Upper lobe of left lung (tissue), 6 donors: ENCODE results near the gene LRBA. TPM values are rescaled to one million over a fixed set of nuclear protein-coding genes. Genes with fewer than 3 reads are reported as not detected.

Source experiments
- ATAC-seq, 2 donors: fragments of 200-7000 bp; cut with Tn5 transposase; one replicate each; pipeline ENCODE4 v1.9.1; 2022; ENCODE audit warnings: mild to moderate bottlenecking in 2 of 2, moderate library complexity in 2 of 2; ENCODE audit not compliant: low FRiP score in 2 of 2
- DNase-seq, 2 donors: peaks; one replicate each; pipeline ENCODE4 v3.0.0-alpha.2; 2019 to 2020
- H3K27ac ChIP-seq, 4 donors: fragments of 200-600 bp; sonication (generic); one replicate each; pipeline ENCODE4 v1.5.1; 2016 to 2019
- H3K27me3 ChIP-seq, 4 donors: fragments of 200-600 bp; sonication (generic); one replicate each; pipeline ENCODE4 v1.5.1; 2017 to 2019
- H3K36me3 ChIP-seq, 4 donors: fragments of 200-600 bp; sonication (generic); one replicate each; pipeline ENCODE4 v1.5.1; 2016 to 2019
- H3K4me1 ChIP-seq, 4 donors: fragments of 200-600 bp; sonication (generic); one replicate each; pipeline ENCODE4 v1.5.1; 2018 to 2019
- H3K4me3 ChIP-seq, 4 donors: fragments of 200-600 bp; sonication (generic); one replicate each; pipeline ENCODE4 v1.5.1; 2017 to 2019; ENCODE audit warnings: mild to moderate bottlenecking in 2 of 4, moderate library complexity in 1 of 4
- H3K9me3 ChIP-seq, 4 donors: fragments of 200-600 bp; sonication (generic); one replicate each; pipeline ENCODE4 v1.5.1; 2018 to 2019
- EP300 ChIP-seq, 4 donors: sonication (generic); formaldehyde crosslinking; IDR thresholded peaks; one replicate each; pipeline ENCODE4 v1.5.1; 2017; ENCODE audit warnings: antibody characterized with exemption in 4 of 4, control low read depth in 2 of 4
- POLR2A ChIP-seq, 4 donors: fragments of 450-650 bp; IDR thresholded peaks; one replicate each; pipeline ENCODE4 v1.5.1; 2016 to 2017; ENCODE audit warnings: antibody characterized with exemption in 4 of 4, mild to moderate bottlenecking in 2 of 4
- POLR2AphosphoS5 ChIP-seq, 2 donors: sonication (generic); formaldehyde crosslinking; IDR thresholded peaks; one replicate each; pipeline ENCODE4 v1.5.1; 2017; ENCODE audit warnings: antibody characterized with exemption in 2 of 2
- WGBS, 2 donors: methylation state at CpG; one replicate each; pipeline ENCODE4 v1.1.5; 2017 to 2018; 5-methylcytosine and 5-hydroxymethylcytosine counted together
- total RNA-seq, 6 donors: library from RNA; depleted of rRNA in 4 of 6; stranded (reverse); fragments of >200 nt in 4 of 6; gene quantifications; one replicate each; pipeline versions ENCODE4 v1.1.0 to v1.2.1, GENCODE V29; 2016 to 2021
- TF ChIP-seq, protein P1 (sequence below), 6 experiments: fragments of 450-650 bp in 4 of 6; fragments of 200-600 bp in 2 of 6; sonication (generic) in 2 of 6; IDR thresholded peaks; one replicate each; pipeline ENCODE4 v1.5.1; 2016 to 2019; ENCODE audit warnings: antibody characterized with exemption in 6 of 6
- donor health status: DM: no; HTN: no; CAD: no; lungs with moderate emphysema.
- donor health status: DM: no; HTN: yes; CAD: no; lungs with severe emphysema.

Gene LRBA
- total RNA-seq, 6 donors from 2014 or later, result 34.7 to 139 (median 56.4) TPM

DNA sequence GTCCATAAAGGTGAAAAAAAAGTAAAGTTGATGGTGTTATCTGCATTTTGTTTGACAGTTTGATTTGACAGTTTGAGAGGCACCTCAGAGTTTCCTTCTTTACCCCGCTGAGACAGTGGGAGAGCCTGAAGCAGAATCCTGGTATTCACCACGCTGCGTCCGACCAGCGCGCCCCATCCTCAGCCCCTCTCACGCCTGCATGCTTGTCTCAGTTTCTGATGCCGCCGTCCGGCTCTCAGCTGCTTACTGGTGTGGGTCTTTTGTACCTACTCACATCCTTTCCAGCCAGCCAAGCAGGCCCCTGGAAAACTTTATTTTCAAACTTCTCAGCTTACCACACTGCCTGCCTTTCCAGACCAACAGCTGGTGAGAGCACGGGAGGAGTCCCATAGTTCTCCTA is 761.7 kb downstream of the LRBA start:
- Histone ChIP-seq H3K27ac (no peak overlapping the region), H3K9me3 (no peaks in the 10 kb centered on the region), H3K27me3 (no peaks in the 10 kb centered on the region), H3K4me1 (no peaks in the 10 kb centered on the region), H3K4me3 (no peak overlapping the region), H3K36me3 (peaks cover 0 to 12% (median under 1%) of the 10 kb centered on the region in 4 donors)
- ATAC-seq (no peak), DNase-seq (peak in 1 of 2 donors; percentile 35)
- 93 to 96% methylated on average over 11 of the region's 11 CpGs for WGBS, 2 donors
- TF ChIP-seq EP300 (IDR thresholded peaks at IDR 0.05), result no peak
- no peak for TF ChIP-seq POLR2A (IDR thresholded peaks at IDR 0.05)
- no peak for TF ChIP-seq POLR2AphosphoS5 (IDR thresholded peaks at IDR 0.05)
- TF ChIP-seq, protein P1, sequence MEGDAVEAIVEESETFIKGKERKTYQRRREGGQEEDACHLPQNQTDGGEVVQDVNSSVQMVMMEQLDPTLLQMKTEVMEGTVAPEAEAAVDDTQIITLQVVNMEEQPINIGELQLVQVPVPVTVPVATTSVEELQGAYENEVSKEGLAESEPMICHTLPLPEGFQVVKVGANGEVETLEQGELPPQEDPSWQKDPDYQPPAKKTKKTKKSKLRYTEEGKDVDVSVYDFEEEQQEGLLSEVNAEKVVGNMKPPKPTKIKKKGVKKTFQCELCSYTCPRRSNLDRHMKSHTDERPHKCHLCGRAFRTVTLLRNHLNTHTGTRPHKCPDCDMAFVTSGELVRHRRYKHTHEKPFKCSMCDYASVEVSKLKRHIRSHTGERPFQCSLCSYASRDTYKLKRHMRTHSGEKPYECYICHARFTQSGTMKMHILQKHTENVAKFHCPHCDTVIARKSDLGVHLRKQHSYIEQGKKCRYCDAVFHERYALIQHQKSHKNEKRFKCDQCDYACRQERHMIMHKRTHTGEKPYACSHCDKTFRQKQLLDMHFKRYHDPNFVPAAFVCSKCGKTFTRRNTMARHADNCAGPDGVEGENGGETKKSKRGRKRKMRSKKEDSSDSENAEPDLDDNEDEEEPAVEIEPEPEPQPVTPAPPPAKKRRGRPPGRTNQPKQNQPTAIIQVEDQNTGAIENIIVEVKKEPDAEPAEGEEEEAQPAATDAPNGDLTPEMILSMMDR (IDR thresholded peaks at IDR 0.05), result no peak

DNA sequence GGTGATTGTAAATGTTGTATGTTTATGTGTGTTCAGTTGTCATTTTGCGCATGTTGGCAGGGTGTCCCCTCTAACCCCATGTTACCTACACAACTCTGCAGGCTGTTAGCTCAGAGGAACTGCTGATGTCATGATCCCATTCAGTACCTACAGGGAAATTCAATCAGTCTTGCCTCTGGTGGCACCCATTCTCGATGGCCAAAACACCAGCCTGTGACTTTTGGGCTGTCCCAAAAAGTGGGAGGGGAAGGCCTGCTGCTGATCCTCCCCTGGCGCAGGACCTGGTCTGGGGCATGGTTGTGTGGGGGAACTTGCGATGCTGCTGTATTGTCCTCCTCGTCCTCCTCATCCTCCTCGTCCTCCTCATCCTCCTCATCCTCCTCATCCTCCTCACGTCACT is 762.3 kb downstream of the LRBA start:
- H3K4me1 ChIP-seq, result no peaks in the 10 kb centered on the region
- H3K4me3 ChIP-seq, result no peak overlapping the region
- H3K36me3 ChIP-seq, result peaks cover 0 to 17% (median 2%) of the 10 kb centered on the region in 4 donors
- no peaks in the 10 kb centered on the region for H3K9me3 ChIP-seq
- DNase-seq (no peak), ATAC-seq (no peak)
- TF ChIP-seq, protein P1 (IDR thresholded peaks at IDR 0.05), result no peak
- no peak for TF ChIP-seq EP300 (IDR thresholded peaks at IDR 0.05)
- TF ChIP-seq POLR2AphosphoS5 (IDR thresholded peaks at IDR 0.05), result no peak
- no peak for TF ChIP-seq POLR2A (IDR thresholded peaks at IDR 0.05)
- no peak overlapping the region for H3K27ac ChIP-seq
- H3K27me3 ChIP-seq, result no peaks in the 10 kb centered on the region
- WGBS, 2 donors, result 90 to 94% methylated on average over 7 of the region's 7 CpGs

DNA sequence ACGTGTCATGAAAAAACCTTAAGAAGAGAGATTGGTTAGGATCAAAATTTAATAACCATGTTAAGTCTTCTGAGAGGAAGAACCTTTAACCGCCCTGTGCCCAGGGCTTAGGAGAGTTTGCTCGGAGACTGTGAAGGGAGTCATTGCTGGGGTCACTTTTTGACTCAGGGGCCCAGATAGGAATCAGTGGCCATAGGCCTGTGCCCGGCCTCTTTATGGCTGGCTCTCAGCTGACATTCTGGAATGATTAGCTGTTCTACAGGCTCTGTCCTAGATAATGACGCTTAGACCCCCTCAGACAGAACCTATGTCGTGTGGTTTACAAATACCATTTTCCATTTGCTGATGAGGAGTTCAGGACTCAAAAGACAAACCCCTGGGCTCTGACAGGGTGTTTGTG is 762.8 kb downstream of the LRBA start:
- no peak for TF ChIP-seq POLR2A (IDR thresholded peaks at IDR 0.05)
- TF ChIP-seq EP300 (IDR thresholded peaks at IDR 0.05), result no peak

DNA sequence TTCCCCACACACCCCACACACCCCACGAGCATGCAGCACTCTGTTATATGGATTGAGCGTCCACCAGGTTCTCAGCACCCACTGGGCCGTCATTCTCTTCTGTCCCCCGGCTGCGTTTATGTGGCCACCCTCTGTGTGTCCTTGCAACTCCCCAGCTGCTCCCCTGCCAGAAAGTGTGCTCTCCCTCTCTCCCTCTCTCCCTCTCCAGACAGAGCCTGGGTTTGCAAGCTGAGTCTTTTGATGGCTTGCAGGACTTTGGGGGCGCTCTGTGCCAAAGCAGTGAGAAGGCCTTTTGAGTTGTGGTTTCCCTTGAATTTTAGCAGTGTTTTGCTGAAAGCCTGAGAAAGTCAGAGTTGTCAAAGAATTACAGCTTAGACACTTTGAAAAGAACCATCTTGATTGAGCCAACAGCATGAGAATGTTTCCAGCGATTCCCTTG is 763.3 kb downstream of the LRBA start:
- 79 to 84% methylated on average over 7 of the region's 7 CpGs for WGBS, 2 donors
- no peaks in the 10 kb centered on the region for H3K9me3 ChIP-seq
- no peak overlapping the region for H3K4me3 ChIP-seq
- no peaks in the 10 kb centered on the region for H3K4me1 ChIP-seq
- no peak overlapping the region for H3K27ac ChIP-seq
- H3K27me3 ChIP-seq, result no peaks in the 10 kb centered on the region
- DNase-seq, result no peak
- H3K36me3 ChIP-seq, result peaks cover 0 to 17% (median 2%) of the 10 kb centered on the region in 4 donors
- TF ChIP-seq POLR2AphosphoS5 (IDR thresholded peaks at IDR 0.05), result no peak
- no peak for TF ChIP-seq POLR2A (IDR thresholded peaks at IDR 0.05)
- no peak for TF ChIP-seq EP300 (IDR thresholded peaks at IDR 0.05)
- TF ChIP-seq, protein P1 (IDR thresholded peaks at IDR 0.05), result no peak
- no peak for ATAC-seq

More for the DNA sequence above, 762.8 kb downstream of the LRBA start:
- Histone ChIP-seq H3K4me1 (no peaks in the 10 kb centered on the region), H3K27me3 (no peaks in the 10 kb centered on the region), H3K36me3 (peaks cover 0 to 17% (median 2%) of the 10 kb centered on the region in 4 donors), H3K4me3 (no peak overlapping the region), H3K27ac (no peak overlapping the region), H3K9me3 (no peaks in the 10 kb centered on the region)
- DNase-seq (no peak), ATAC-seq (no peak)
- 91% methylated on average over 6 of the region's 6 CpGs for WGBS, 2 donors

DNA sequence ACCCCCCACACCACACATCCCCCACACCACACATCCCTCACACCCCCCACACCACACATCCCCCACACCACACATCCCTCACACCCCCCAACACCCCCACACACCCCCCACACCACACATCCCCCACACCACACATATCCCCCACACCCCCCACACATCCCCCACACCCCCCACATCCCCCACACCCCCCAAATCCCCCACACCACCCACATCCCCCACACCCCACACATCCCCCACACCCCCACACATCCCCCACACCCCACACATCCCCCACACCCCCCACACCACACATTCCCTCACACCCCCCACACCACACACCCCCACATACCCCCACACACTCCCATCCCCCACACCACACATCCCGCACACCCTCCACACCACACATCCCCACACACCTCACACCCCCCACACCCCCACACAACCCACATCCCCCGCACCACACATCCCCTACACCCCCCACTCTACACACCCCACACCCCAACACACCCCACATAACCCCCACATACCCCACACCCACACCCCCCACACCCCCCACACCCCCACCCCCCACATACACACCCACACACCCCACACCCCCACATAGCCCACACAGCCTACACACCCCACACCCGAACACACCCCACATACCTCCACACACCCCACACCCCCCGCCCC is 764.0 kb downstream of the LRBA start:
- TF ChIP-seq POLR2A (IDR thresholded peaks at IDR 0.05), result no peak
- TF ChIP-seq POLR2AphosphoS5 (IDR thresholded peaks at IDR 0.05), result no peak
- no peak for TF ChIP-seq EP300 (IDR thresholded peaks at IDR 0.05)
- TF ChIP-seq, protein P1 (IDR thresholded peaks at IDR 0.05), result no peak
- WGBS, 2 donors, result 52 to 86% methylated on average over 2 of the region's 4 CpGs
- Histone ChIP-seq H3K36me3 (peaks cover 0 to 17% (median 2%) of the 10 kb centered on the region in 4 donors), H3K9me3 (no peaks in the 10 kb centered on the region), H3K4me3 (no peak overlapping the region), H3K4me1 (no peaks in the 10 kb centered on the region), H3K27ac (no peak overlapping the region), H3K27me3 (no peaks in the 10 kb centered on the region)
- no peak for ATAC-seq
- DNase-seq, result no peak
